Neuron (in vitro differentiated cells): ENCODE results near the gene ABHD15.

Experiments used
- H2AFZ ChIP-seq: one replicate; pipeline ENCODE4 v1.6.1; 2013; ENCODE audit warnings: low read depth, mild to moderate bottlenecking, inconsistent platforms, low read length, moderate library complexity
- H3K27me3 ChIP-seq: one replicate; pipeline ENCODE4 v1.6.1; 2013; ENCODE audit warnings: low read length; ENCODE audit not compliant: insufficient read depth
- H3K36me3 ChIP-seq: one replicate; pipeline ENCODE4 v1.6.1; 2013; ENCODE audit warnings: low read length; ENCODE audit not compliant: insufficient read depth
- H3K4me1 ChIP-seq: one replicate; pipeline ENCODE4 v1.6.1; 2013; ENCODE audit warnings: low read length; ENCODE audit not compliant: insufficient read depth
- H3K4me3 ChIP-seq: 2 replicates; pipeline ENCODE4 v1.5.1; 2013; ENCODE audit warnings: mild to moderate bottlenecking, low read length, moderate library complexity
- H3K9me3 ChIP-seq: one replicate; pipeline ENCODE4 v1.6.1; 2013; ENCODE audit warnings: low read length

The ABHD15 gene, protein sequence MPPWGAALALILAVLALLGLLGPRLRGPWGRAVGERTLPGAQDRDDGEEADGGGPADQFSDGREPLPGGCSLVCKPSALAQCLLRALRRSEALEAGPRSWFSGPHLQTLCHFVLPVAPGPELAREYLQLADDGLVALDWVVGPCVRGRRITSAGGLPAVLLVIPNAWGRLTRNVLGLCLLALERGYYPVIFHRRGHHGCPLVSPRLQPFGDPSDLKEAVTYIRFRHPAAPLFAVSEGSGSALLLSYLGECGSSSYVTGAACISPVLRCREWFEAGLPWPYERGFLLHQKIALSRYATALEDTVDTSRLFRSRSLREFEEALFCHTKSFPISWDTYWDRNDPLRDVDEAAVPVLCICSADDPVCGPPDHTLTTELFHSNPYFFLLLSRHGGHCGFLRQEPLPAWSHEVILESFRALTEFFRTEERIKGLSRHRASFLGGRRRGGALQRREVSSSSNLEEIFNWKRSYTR

GRCh38 chr17:29566473-29567303 lies at the start of gene ABHD15:
Gene ABHD15, minus strand, starts transcription at chr17:29567037. Its CDS starts 71 bp downstream, at chr17:29566966.
- no peaks in the 10 kb centered on the region for H3K27me3 ChIP-seq
- H3K36me3 ChIP-seq: peaks cover 16% of the 10 kb centered on the region
- peak within 1 kb of the TSS; percentile 84 for H3K4me3 ChIP-seq
- peaks cover 8% of the 10 kb centered on the region for H3K4me1 ChIP-seq
- H3K9me3 ChIP-seq: no peaks in the 10 kb centered on the region
- peak within 1 kb of the TSS; percentile 83 for H2AFZ ChIP-seq

DNA sequence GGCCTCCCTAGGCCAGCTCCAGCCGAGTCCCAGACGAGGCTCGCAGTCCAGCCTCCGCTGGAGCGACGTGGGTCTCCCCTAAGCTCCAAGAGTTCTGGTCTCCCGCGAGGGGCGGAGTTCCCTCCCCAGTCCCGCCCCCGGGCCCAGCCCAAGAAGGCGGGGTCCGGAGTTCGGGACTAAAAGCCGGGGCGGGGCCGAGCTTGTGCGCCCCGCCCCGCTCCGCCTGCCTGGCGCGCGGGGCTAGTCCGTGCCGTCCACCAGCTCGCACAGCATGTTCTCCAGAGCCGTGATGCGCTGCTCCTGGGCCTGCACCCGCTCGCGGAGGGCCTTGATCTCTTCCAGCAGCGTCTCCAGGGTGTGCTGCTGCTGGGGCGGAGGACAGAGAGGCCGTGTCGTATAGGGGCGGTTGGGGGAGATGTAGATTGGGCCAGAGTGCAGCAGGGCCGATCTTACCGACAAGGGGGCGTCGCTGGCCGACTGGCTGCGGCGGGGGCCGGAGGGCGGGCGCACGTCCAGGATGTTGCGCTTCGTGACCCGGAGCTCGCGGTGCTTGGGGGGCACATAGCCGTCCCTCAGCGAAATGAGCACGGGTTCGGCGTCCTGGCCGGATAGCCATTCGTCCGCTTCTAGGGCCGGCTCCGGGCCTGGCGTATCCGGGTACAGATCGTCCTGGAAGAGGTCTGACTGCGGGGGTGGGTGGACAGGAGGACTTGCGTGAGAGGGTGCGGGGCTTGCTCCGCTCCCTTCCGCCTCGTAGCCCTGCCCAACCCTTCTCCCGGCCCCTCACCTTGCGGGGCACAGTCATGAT lies 48.9 kb upstream of the ABHD15 start:
- Histone ChIP-seq H3K27me3 (no peaks in the 10 kb centered on the region), H3K9me3 (peaks cover 13% of the 10 kb centered on the region), H2AFZ (no peak overlapping the region), H3K4me1 (no peaks in the 10 kb centered on the region), H3K36me3 (peaks cover 33% of the 10 kb centered on the region), H3K4me3 (no peak overlapping the region)

DNA sequence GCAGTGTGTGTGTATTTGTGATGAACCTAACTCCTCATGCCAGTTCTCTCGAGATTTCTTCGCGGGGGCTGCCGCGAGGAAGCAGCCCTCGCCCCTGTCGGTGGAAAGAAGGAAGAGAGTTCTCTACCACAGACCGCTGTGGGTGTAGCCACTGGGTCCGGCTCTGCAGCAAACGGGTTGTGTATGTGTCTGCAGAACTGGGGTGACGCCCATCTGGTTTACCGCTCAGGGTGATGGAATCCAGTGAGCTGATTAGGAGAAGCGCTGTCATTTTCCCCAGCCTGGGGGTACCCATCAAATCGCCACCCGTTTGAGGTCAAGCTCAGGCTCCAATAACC lies 48.2 kb upstream of the ABHD15 start:
- H3K27me3 ChIP-seq: no peaks in the 10 kb centered on the region
- no peak overlapping the region for H2AFZ ChIP-seq
- H3K4me1 ChIP-seq: no peaks in the 10 kb centered on the region
- no peak overlapping the region for H3K4me3 ChIP-seq
- peaks cover 13% of the 10 kb centered on the region for H3K9me3 ChIP-seq
- H3K36me3 ChIP-seq: peaks cover 38% of the 10 kb centered on the region

DNA sequence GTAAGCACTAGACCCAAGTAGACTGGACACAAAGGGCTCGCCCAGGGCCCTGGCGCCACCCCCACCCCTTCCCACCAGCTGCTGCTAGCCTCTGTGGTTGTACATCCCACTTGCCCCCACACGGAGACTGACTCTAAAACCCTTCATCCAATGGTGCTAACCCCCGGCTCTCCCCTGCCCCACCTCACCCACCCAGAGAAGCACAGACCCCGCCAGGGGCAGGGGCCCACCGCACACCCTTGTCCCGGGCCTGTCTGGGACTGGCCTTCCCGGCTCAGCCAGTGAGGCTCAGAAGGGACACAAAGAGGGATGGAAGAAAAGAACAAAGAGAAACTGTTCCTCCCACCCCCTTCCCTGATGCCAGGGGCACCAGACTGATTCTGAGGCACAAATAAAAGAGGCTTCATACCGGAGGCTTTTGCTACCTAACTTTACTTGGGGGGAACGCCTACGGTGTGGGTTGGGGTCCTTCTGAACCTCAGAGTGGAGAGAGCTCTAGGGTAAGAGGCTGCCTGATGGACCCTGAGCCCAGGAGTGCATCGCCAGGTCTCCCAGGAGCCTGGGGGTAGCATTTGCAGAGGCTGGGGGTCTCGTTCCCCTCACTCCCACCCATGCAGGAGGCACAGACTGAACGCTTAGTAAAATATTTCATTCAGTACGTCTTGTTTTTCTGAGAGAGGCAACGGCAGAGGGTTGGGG lies 47.7 kb upstream of the ABHD15 start:
- Histone ChIP-seq H2AFZ (no peak overlapping the region), H3K27me3 (no peaks in the 10 kb centered on the region), H3K4me3 (no peak overlapping the region), H3K4me1 (no peaks in the 10 kb centered on the region), H3K9me3 (peaks cover 13% of the 10 kb centered on the region), H3K36me3 (peaks cover 41% of the 10 kb centered on the region)

GRCh38 chr17:29613856-29614255 lies 47.0 kb upstream of the ABHD15 start:
- Histone ChIP-seq H3K36me3 (peaks cover 47% of the 10 kb centered on the region), H3K4me1 (no peaks in the 10 kb centered on the region), H3K9me3 (peaks cover 13% of the 10 kb centered on the region), H3K27me3 (no peaks in the 10 kb centered on the region), H2AFZ (no peak overlapping the region), H3K4me3 (no peak overlapping the region)

GRCh38 chr17:29613352-29613837 lies 46.6 kb upstream of the ABHD15 start:
- Histone ChIP-seq H3K36me3 (peaks cover 51% of the 10 kb centered on the region), H3K9me3 (peaks cover 13% of the 10 kb centered on the region), H3K27me3 (no peaks in the 10 kb centered on the region), H3K4me3 (no peak overlapping the region), H2AFZ (no peak overlapping the region), H3K4me1 (no peaks in the 10 kb centered on the region)

DNA sequence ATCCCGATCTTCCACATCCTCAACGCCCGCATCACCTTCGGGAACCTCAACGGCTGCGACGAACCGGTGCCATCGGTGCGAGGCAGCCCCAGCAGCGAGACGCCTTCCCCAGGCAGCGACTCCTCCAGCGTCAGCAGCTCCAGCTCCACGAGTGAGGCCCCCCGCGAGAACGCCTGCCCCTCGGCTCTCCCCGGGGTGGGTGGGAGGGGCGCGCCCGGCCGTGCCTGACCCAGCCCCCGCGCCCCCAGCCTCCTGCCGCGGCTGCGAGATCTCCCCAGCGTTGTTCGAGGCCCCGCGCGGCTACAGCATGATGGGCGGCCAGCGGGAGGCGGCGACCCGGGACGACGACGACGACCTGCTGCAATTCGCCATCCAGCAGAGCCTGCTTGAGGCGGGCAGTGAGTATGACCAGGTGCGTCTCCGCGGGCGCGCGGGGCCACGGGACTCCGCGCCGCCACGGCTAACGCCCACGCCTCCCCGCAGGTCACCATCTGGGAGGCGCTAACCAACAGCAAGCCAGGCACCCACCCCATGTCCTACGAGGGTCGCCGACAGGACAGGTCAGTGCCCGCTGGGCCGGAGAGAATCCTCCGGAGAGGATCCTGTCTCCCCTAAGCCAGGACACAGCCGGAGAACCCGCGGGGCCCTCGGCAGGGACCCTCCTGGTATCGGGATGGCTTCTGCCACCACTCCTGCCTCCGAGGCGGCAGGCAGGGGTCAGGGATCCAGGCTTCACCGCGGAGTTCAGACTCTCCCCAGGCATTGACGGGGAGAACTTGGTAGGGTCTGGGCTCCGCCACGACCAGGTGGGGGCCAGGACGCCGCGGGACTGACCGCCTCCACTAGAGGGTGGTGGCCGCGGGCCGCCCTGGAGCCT lies 45.8 kb upstream of the ABHD15 start:
- Histone ChIP-seq H3K9me3 (peaks cover 13% of the 10 kb centered on the region), H3K27me3 (no peaks in the 10 kb centered on the region), H3K36me3 (peaks cover 56% of the 10 kb centered on the region), H3K4me1 (no peaks in the 10 kb centered on the region), H3K4me3 (no peak overlapping the region), H2AFZ (no peak overlapping the region)

DNA sequence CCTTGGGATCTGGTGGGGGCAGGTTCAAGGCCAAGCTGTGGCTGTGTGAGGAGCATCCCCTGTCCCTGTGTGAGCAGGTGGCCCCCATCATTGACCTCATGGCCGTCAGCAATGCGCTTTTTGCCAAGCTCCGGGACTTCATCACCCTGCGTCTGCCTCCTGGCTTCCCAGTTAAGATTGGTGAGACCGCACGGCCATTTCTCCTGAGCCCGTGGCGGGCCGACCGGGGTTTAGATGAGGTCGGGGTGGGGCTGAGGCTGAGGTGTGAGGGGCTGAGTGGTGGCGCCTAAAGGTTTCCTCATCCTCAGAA lies 45.2 kb upstream of the ABHD15 start:
- Histone ChIP-seq H3K4me1 (no peaks in the 10 kb centered on the region), H3K9me3 (peaks cover 13% of the 10 kb centered on the region), H2AFZ (no peak overlapping the region), H3K27me3 (no peaks in the 10 kb centered on the region), H3K4me3 (no peak overlapping the region), H3K36me3 (peaks cover 56% of the 10 kb centered on the region)

DNA sequence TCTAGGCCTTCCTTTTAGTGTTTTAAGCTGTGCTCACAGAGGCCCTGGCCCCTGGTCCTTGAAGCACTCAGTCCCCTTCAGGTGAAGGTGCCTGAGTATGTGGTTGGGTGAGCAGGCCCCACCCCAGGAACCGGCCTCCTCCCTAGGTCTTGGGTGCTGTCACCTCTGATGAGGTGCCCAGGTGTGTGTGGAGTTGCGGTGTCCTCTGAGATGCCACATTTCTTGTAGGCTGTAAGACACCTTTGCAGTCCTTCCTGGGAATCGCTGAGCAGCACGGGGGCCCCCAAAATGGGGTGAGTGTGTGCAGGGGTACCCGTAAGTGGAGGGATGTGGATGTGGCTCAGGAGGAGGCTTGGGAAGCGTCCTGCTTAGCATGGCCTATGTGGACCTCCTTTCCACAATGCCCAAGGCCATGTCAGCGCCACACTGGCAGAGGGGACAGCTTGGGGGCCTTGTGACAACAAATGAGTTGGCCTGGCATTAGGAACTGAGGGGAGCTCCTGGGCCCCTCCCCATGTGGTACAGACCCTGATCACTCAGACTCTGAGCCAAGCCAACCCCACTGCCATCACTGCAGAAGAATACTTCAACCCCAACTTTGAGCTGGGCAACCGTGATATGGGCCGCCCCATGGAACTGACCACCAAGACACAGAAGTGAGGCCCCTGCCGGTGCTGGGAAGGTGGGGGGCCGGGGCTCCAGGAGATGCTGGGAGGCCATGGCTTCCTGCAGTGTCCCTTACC lies 44.7 kb upstream of the ABHD15 start:
- H3K4me3 ChIP-seq: no peak overlapping the region
- H3K36me3 ChIP-seq: peaks cover 56% of the 10 kb centered on the region

DNA sequence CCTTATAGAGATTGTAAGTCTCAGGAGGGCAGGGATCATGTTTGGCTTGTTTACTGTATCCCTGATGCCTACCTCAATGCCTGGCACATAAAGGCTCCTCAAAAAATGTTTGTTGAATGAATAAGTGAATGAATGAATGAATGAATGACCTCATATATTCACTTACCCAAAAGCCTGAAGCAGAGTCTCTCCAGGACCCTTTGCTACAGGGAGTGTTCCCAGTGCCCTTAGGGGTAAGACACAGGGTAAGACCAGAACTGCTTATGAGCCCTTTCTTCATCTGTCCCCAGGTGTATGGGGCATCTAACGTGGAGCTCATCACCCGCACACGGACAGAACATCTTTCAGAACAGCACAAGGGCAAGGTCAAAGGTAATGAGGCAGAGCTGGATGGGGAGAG lies 43.6 kb upstream of the ABHD15 start:
- H3K9me3 ChIP-seq: peaks cover 10% of the 10 kb centered on the region
- H3K36me3 ChIP-seq: peaks cover 56% of the 10 kb centered on the region
- H3K4me1 ChIP-seq: no peaks in the 10 kb centered on the region
- no peaks in the 10 kb centered on the region for H3K27me3 ChIP-seq
- no peak overlapping the region for H3K4me3 ChIP-seq
- H2AFZ ChIP-seq: no peak overlapping the region

More for the DNA sequence above, 44.7 kb upstream of the ABHD15 start:
- Histone ChIP-seq H3K27me3 (no peaks in the 10 kb centered on the region), H3K4me1 (no peaks in the 10 kb centered on the region), H2AFZ (no peak overlapping the region), H3K9me3 (peaks cover 13% of the 10 kb centered on the region)

DNA sequence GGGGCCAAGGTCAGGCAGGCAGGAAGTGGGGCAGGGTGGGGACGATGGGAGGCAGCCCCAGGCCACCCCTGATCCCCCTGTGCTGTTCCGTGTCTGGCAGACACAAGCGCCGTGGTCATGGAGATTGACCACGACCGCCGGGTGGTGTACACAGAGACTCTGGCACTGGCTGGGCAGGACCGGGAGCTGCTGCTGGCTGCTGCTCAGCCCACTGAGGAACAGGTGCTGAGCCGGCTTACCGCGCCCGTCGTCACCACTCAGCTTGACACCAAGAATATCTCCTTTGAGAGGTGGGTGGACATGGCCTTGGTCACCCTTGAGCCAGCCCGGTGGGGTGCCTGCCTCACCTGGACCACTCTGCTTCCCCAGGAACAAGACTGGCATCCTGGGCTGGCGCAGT lies 42.1 kb upstream of the ABHD15 start:
- Histone ChIP-seq H2AFZ (no peak overlapping the region), H3K27me3 (no peaks in the 10 kb centered on the region), H3K4me1 (no peaks in the 10 kb centered on the region)

More for the DNA sequence above, 42.1 kb upstream of the ABHD15 start:
- Histone ChIP-seq H3K36me3 (peaks cover 51% of the 10 kb centered on the region), H3K4me3 (no peak overlapping the region), H3K9me3 (peaks cover 10% of the 10 kb centered on the region)
